Peyer's patch (tissue), 4 donors: ENCODE measurements around the gene KIAA0040. TPM values are rescaled to one million over a fixed set of nuclear protein-coding genes. Genes with fewer than 3 reads are reported as not detected.

Experiments used
- DNase-seq, 3 donors: peaks; one replicate each; pipeline ENCODE4 v3.0.0-alpha.2; 2017 to 2019
- H3K27ac ChIP-seq, 4 donors: fragments of 200-600 bp; sonication (generic); one replicate each; pipeline ENCODE4 v1.5.1; 2016 to 2019
- H3K27me3 ChIP-seq, 2 donors: fragments of 200-600 bp; sonication (generic); one replicate each; pipeline ENCODE4 v1.5.1; 2019
- H3K36me3 ChIP-seq, 3 donors: fragments of 200-600 bp; sonication (generic); one replicate each; pipeline ENCODE4 v1.5.1; 2016 to 2019
- H3K4me1 ChIP-seq, 4 donors: fragments of 200-600 bp; sonication (generic); one replicate each; pipeline ENCODE4 v1.5.1; 2016 to 2019
- H3K4me3 ChIP-seq, 4 donors: fragments of 200-600 bp; sonication (generic); 1 replicate in 3 of 4; 2 replicates in 1 of 4; pipeline ENCODE4 v1.5.1; 2016 to 2019; ENCODE audit warnings: mild to moderate bottlenecking in 1 of 4
- H3K9me3 ChIP-seq, 4 donors: fragments of 200-600 bp; sonication (generic); one replicate each; pipeline ENCODE4 v1.5.1; 2016 to 2019; ENCODE audit warnings: mild to moderate bottlenecking in 1 of 4
- POLR2A ChIP-seq, 2 donors: fragments of 450-650 bp; IDR thresholded peaks; one replicate each; pipeline ENCODE4 v1.5.1; 2017; ENCODE audit warnings: antibody characterized with exemption in 2 of 2, mild to moderate bottlenecking in 2 of 2, moderate library complexity in 2 of 2
- total RNA-seq, 4 donors: library from RNA; depleted of rRNA; stranded (reverse); fragments of >200 nt; gene quantifications; one replicate each; pipeline ENCODE4 v1.1.0, GENCODE V29; 2016
- TF ChIP-seq, protein P1 (sequence below), 6 experiments: fragments of 450-650 bp in 4 of 6; fragments of 200-600 bp in 2 of 6; sonication (generic) in 1 of 6; IDR thresholded peaks; one replicate each; pipeline ENCODE4 v1.5.1; 2017 to 2019; ENCODE audit warnings: antibody characterized with exemption in 6 of 6, mild to moderate bottlenecking in 3 of 6, moderate library complexity in 1 of 6

Gene KIAA0040
- total RNA-seq, 4 donors from 2014 or later, result 9.7 to 52.8 (median 10.3) TPM

DNA sequence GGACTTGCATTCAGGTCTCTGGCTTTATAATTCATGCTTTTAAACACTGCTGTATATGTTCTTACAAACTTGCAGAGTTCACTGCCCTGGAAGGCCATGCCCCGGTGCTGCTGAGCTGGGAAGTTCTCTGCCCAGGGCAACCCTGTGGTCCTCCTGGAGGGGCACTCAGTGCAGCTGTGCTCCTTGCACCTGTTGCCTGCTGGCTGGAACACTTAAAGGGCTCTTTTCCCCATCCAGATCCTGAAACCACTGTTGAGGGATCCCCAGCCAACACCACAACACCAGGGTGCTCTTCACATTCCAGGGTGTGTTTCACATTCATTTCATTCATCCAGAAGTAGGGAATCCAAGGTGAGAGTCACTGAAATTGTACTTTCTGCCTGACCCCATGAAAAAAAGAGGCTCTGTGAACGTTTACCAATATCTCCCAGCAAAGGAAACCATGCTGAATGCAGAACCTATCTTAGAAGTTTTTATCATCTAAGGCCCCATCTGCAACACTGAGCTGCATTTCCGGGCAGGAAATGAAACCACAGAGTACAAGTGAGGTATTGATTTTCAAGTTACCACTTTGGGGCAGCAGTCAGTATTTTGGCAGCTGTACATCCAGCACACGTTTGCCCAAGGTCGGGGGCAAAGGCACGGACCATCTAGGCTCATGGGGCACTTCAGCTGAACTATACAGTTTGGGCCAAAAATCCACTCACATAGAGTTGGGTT is 16.4 kb upstream of the KIAA0040 start:
- no peaks in the 10 kb centered on the region for H3K9me3 ChIP-seq
- peak overlapping the region; percentile 55 to 83 (median 74) for H3K27ac ChIP-seq
- TF ChIP-seq, protein P1, sequence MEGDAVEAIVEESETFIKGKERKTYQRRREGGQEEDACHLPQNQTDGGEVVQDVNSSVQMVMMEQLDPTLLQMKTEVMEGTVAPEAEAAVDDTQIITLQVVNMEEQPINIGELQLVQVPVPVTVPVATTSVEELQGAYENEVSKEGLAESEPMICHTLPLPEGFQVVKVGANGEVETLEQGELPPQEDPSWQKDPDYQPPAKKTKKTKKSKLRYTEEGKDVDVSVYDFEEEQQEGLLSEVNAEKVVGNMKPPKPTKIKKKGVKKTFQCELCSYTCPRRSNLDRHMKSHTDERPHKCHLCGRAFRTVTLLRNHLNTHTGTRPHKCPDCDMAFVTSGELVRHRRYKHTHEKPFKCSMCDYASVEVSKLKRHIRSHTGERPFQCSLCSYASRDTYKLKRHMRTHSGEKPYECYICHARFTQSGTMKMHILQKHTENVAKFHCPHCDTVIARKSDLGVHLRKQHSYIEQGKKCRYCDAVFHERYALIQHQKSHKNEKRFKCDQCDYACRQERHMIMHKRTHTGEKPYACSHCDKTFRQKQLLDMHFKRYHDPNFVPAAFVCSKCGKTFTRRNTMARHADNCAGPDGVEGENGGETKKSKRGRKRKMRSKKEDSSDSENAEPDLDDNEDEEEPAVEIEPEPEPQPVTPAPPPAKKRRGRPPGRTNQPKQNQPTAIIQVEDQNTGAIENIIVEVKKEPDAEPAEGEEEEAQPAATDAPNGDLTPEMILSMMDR (IDR thresholded peaks at IDR 0.05), result no peak
- TF ChIP-seq POLR2A (IDR thresholded peaks at IDR 0.05), result no peak
- H3K4me1 ChIP-seq, result peaks cover 0 to 11% (median 3%) of the 10 kb centered on the region in 4 donors
- no peaks in the 10 kb centered on the region for H3K27me3 ChIP-seq
- H3K4me3 ChIP-seq, result no peak overlapping the region
- peak in 2 of 3 donors; percentile 78 to 83 for DNase-seq
- no peaks in the 10 kb centered on the region for H3K36me3 ChIP-seq

DNA sequence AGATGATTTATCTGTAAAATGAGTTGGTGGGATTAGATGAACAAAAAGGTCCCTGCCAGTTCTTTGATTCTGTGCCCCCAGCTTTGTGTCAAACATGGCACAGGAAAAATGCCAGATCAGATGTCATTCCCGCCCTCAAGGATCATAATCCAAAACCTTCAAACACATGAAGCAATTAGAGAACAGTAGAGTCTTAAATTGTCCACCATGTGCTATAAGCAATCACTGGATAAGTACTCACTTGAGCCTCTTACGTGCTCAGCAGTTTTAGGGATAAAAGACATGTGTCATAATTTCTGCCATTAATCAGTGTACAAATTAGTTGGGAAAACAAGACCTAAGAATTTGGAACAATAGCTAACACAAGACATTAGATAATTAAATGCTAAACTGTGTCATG is 15.4 kb upstream of the KIAA0040 start:
- Histone ChIP-seq H3K9me3 (no peaks in the 10 kb centered on the region), H3K4me3 (no peak overlapping the region), H3K27me3 (no peaks in the 10 kb centered on the region), H3K4me1 (peaks cover 0 to 11% (median 3%) of the 10 kb centered on the region in 4 donors), H3K36me3 (no peaks in the 10 kb centered on the region), H3K27ac (peak overlapping the region in 2 of 4 donors; percentile 69 to 83)
- DNase-seq, result no peak
- TF ChIP-seq POLR2A (IDR thresholded peaks at IDR 0.05), result no peak
- TF ChIP-seq, protein P1 (IDR thresholded peaks at IDR 0.05), result no peak

DNA sequence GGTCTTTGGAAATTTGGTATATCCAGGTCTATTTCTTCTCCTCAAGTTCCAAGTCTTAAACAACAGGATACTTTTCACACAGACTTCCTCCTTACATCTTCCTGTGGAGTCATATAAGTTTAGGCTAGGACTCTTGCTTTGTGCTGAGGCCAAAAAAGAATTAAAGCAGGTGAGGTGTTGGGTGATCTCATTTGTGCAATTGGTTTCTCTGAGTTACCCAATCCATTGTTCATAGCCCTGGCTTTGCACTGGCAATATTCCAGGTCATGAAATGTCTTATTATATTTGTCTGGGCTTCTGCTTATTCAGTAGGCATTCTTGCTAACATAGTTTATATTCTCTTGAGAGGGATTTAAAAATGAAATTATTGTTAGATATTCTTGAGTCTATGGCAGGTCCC is 14.1 kb upstream of the KIAA0040 start:
- Histone ChIP-seq H3K27ac (no peak overlapping the region), H3K4me3 (no peak overlapping the region), H3K36me3 (no peaks in the 10 kb centered on the region), H3K27me3 (no peaks in the 10 kb centered on the region), H3K4me1 (peaks cover 0 to 11% (median 3%) of the 10 kb centered on the region in 4 donors), H3K9me3 (no peaks in the 10 kb centered on the region)
- TF ChIP-seq, protein P1 (IDR thresholded peaks at IDR 0.05), result no peak
- TF ChIP-seq POLR2A (IDR thresholded peaks at IDR 0.05), result no peak
- no peak for DNase-seq

DNA sequence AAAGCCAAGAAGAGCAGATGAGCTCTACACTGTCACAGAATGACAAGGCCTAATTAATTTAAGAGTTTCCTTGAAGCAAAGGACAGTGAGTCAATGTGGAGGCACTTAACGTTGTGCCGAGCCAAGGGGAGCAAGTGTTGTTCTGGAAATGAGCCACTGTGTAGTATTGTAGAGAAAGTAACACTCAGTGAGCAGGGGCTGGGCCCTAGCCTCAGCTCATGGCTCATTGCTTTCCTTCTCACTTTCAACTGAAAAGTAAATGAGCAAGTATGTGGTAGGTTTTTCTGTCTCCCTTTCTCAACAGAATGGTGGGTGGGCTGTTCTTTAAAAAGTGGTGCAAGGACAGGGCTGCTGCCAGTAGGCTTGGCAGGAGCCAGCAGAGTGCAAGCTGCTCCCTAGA is 11.8 kb upstream of the KIAA0040 start:
- Histone ChIP-seq H3K36me3 (no peaks in the 10 kb centered on the region), H3K4me1 (peaks cover 0 to 5% (median 2%) of the 10 kb centered on the region in 4 donors), H3K27ac (no peak overlapping the region), H3K9me3 (no peaks in the 10 kb centered on the region), H3K27me3 (no peaks in the 10 kb centered on the region), H3K4me3 (no peak overlapping the region)
- DNase-seq, result no peak
- TF ChIP-seq, protein P1 (IDR thresholded peaks at IDR 0.05), result no peak
- TF ChIP-seq POLR2A (IDR thresholded peaks at IDR 0.05), result no peak

DNA sequence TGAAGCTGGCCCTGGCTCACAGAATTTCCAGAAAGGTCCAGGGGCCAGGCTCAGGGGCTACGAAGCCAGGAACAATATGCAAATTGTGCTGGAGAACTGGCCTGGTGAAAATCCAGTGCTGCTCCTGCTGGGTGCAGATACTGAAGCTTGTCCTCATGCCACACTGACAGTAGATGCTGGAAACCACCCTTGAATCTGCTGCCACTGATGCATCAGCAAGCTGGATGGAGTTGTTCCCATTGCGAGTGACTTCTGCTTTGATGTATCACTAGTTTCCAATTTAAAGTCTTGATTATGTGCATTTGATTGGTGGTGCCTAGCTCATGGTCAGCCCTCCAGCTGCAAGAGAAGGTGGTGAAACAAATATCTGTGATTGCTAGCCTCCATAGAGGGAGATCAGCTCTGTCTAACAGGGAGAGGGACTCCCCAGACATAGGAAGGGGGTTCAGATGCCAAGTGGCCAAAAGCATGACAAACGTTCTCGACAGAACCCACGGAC is 11.0 kb upstream of the KIAA0040 start:
- H3K27ac ChIP-seq, result no peak overlapping the region
- TF ChIP-seq, protein P1 (IDR thresholded peaks at IDR 0.05), result no peak
- no peak for TF ChIP-seq POLR2A (IDR thresholded peaks at IDR 0.05)
- peaks cover 0 to 4% (median under 1%) of the 10 kb centered on the region in 4 donors for H3K4me1 ChIP-seq
- DNase-seq, result no peak
- no peak overlapping the region for H3K4me3 ChIP-seq
- no peaks in the 10 kb centered on the region for H3K9me3 ChIP-seq
- H3K36me3 ChIP-seq, result no peaks in the 10 kb centered on the region
- H3K27me3 ChIP-seq, result no peaks in the 10 kb centered on the region
